ENCODE measurements around the gene B4GALNT2.
A peak's percentile ranks its signal among the peaks of the same experiment; 100 is the strongest.
"Not testable (repeated sequence)": the region's sequence is repeated elsewhere in the genome, so short reads cannot be mapped to it uniquely, and the experiment has no call there.

Gene B4GALNT2

GRCh38 chr17:49183801-49184200 is 51.2 kb downstream of the B4GALNT2 start:
- Mint-ChIP-seq H3K36me3 (ENCODE audit: low read depth) (peaks cover 9% of the 10 kb centered on the region), H3K27ac (no peak overlapping the region), H3K4me1 (ENCODE audit: low read depth) (no peaks in the 10 kb centered on the region)

GRCh38 chr17:49184522-49184921 is 52.0 kb downstream of the B4GALNT2 start:
- H3K27me3 Mint-ChIP-seq; H3K4me1 Mint-ChIP-seq (ENCODE audit: low read depth); H3K27ac Mint-ChIP-seq; H3K36me3 Mint-ChIP-seq (ENCODE audit: low read depth); H3K4me3 Mint-ChIP-seq; H3K9me3 Mint-ChIP-seq: not testable (repeated sequence)

More at GRCh38 chr17:49183801-49184200, 51.2 kb downstream of the B4GALNT2 start:
- no peaks in the 10 kb centered on the region for H3K27me3 Mint-ChIP-seq
- H3K9me3 Mint-ChIP-seq, result no peaks in the 10 kb centered on the region
- H3K4me3 Mint-ChIP-seq, result no peak overlapping the region

GRCh38 chr17:49185381-49185780 is 52.8 kb downstream of the B4GALNT2 start:
- not testable (repeated sequence) for H3K4me3 Mint-ChIP-seq; H3K36me3 Mint-ChIP-seq (ENCODE audit: low read depth); H3K4me1 Mint-ChIP-seq (ENCODE audit: low read depth); H3K27me3 Mint-ChIP-seq; H3K9me3 Mint-ChIP-seq; H3K27ac Mint-ChIP-seq

- Mint-ChIP-seq H3K27me3 (no peaks in the 10 kb centered on the region), H3K9me3 (no peaks in the 10 kb centered on the region), H3K4me3 (no peak overlapping the region), H3K4me1 (ENCODE audit: low read depth) (peaks cover 17% of the 10 kb centered on the region), H3K36me3 (ENCODE audit: low read depth) (peaks cover 9% of the 10 kb centered on the region), H3K27ac (no peak overlapping the region)
These were observed 54.7 kb downstream of the B4GALNT2 start for GRCh38 chr17:49187301-49187700.

- Mint-ChIP-seq H3K9me3 (no peaks in the 10 kb centered on the region), H3K27me3 (no peaks in the 10 kb centered on the region), H3K4me3 (peak overlapping the region; percentile 61), H3K27ac (peak overlapping the region; percentile 40), H3K36me3 (ENCODE audit: low read depth) (peaks cover 4% of the 10 kb centered on the region), H3K4me1 (ENCODE audit: low read depth) (peaks cover 50% of the 10 kb centered on the region)
These were observed 58.4 kb downstream of the B4GALNT2 start for GRCh38 chr17:49190932-49191331.

- peak overlapping the region; percentile 98 for H3K27ac Mint-ChIP-seq
- H3K9me3 Mint-ChIP-seq, result no peaks in the 10 kb centered on the region
- peaks cover 54% of the 10 kb centered on the region for H3K4me1 Mint-ChIP-seq (ENCODE audit: low read depth)
- H3K4me3 Mint-ChIP-seq, result peak overlapping the region; percentile 87
- H3K36me3 Mint-ChIP-seq (ENCODE audit: low read depth), result no peaks in the 10 kb centered on the region
- H3K27me3 Mint-ChIP-seq, result no peaks in the 10 kb centered on the region
These were observed 58.9 kb downstream of the B4GALNT2 start for GRCh38 chr17:49191409-49191916.

GRCh38 chr17:49191917-49192741 is 59.6 kb downstream of the B4GALNT2 start:
- Mint-ChIP-seq H3K27ac (peak overlapping the region; percentile 98), H3K9me3 (no peaks in the 10 kb centered on the region), H3K36me3 (ENCODE audit: low read depth) (no peaks in the 10 kb centered on the region), H3K4me3 (peak overlapping the region; percentile 87), H3K4me1 (ENCODE audit: low read depth) (peaks cover 56% of the 10 kb centered on the region), H3K27me3 (no peaks in the 10 kb centered on the region)

- Mint-ChIP-seq H3K9me3 (no peaks in the 10 kb centered on the region), H3K36me3 (ENCODE audit: low read depth) (no peaks in the 10 kb centered on the region), H3K4me3 (peak overlapping the region; percentile 87), H3K27ac (peak overlapping the region; percentile 98), H3K27me3 (no peaks in the 10 kb centered on the region), H3K4me1 (ENCODE audit: low read depth) (peaks cover 56% of the 10 kb centered on the region)
These were observed 61.1 kb downstream of the B4GALNT2 start for GRCh38 chr17:49193513-49194296.

GRCh38 chr17:49194297-49194607 is 61.7 kb downstream of the B4GALNT2 start:
- Mint-ChIP-seq H3K9me3 (no peaks in the 10 kb centered on the region), H3K27ac (no peak overlapping the region)

GRCh38 chr17:49195751-49196150 is 63.2 kb downstream of the B4GALNT2 start:
- H3K9me3 Mint-ChIP-seq, result no peaks in the 10 kb centered on the region
- no peak overlapping the region for H3K4me3 Mint-ChIP-seq
- H3K27me3 Mint-ChIP-seq, result no peaks in the 10 kb centered on the region
- no peak overlapping the region for H3K27ac Mint-ChIP-seq
- peaks cover 52% of the 10 kb centered on the region for H3K4me1 Mint-ChIP-seq (ENCODE audit: low read depth)
- H3K36me3 Mint-ChIP-seq (ENCODE audit: low read depth), result no peaks in the 10 kb centered on the region

More at GRCh38 chr17:49194297-49194607, 61.7 kb downstream of the B4GALNT2 start:
- H3K36me3 Mint-ChIP-seq (ENCODE audit: low read depth), result no peaks in the 10 kb centered on the region
- H3K4me1 Mint-ChIP-seq (ENCODE audit: low read depth), result peaks cover 56% of the 10 kb centered on the region
- peak overlapping the region; percentile 87 for H3K4me3 Mint-ChIP-seq
- H3K27me3 Mint-ChIP-seq, result no peaks in the 10 kb centered on the region

- peaks cover 47% of the 10 kb centered on the region for H3K4me1 Mint-ChIP-seq (ENCODE audit: low read depth)
- H3K27ac Mint-ChIP-seq, result no peak overlapping the region
- H3K36me3 Mint-ChIP-seq (ENCODE audit: low read depth), result no peaks in the 10 kb centered on the region
- H3K9me3 Mint-ChIP-seq, result no peaks in the 10 kb centered on the region
- no peak overlapping the region for H3K4me3 Mint-ChIP-seq
- H3K27me3 Mint-ChIP-seq, result no peaks in the 10 kb centered on the region
These were observed 64.0 kb downstream of the B4GALNT2 start for GRCh38 chr17:49196520-49196919.

GRCh38 chr17:49197346-49197998 is 64.9 kb downstream of the B4GALNT2 start:
- no peaks in the 10 kb centered on the region for H3K27me3 Mint-ChIP-seq
- H3K4me3 Mint-ChIP-seq, result no peak overlapping the region
- H3K4me1 Mint-ChIP-seq (ENCODE audit: low read depth), result peaks cover 37% of the 10 kb centered on the region
- no peaks in the 10 kb centered on the region for H3K9me3 Mint-ChIP-seq
- H3K27ac Mint-ChIP-seq, result no peak overlapping the region
- H3K36me3 Mint-ChIP-seq (ENCODE audit: low read depth), result no peaks in the 10 kb centered on the region

- H3K4me1 Mint-ChIP-seq (ENCODE audit: low read depth), result peaks cover 30% of the 10 kb centered on the region
- H3K27ac Mint-ChIP-seq, result no peak overlapping the region
- H3K36me3 Mint-ChIP-seq (ENCODE audit: low read depth), result no peaks in the 10 kb centered on the region
- H3K27me3 Mint-ChIP-seq, result no peaks in the 10 kb centered on the region
- H3K9me3 Mint-ChIP-seq, result no peaks in the 10 kb centered on the region
- H3K4me3 Mint-ChIP-seq, result no peak overlapping the region
These were observed 65.6 kb downstream of the B4GALNT2 start for GRCh38 chr17:49198211-49198610.

- no peak overlapping the region for H3K27ac Mint-ChIP-seq
- H3K27me3 Mint-ChIP-seq, result no peaks in the 10 kb centered on the region
- no peaks in the 10 kb centered on the region for H3K9me3 Mint-ChIP-seq
- H3K4me1 Mint-ChIP-seq (ENCODE audit: low read depth), result peaks cover 10% of the 10 kb centered on the region
- no peaks in the 10 kb centered on the region for H3K36me3 Mint-ChIP-seq (ENCODE audit: low read depth)
- no peak overlapping the region for H3K4me3 Mint-ChIP-seq
These were observed 68.0 kb downstream of the B4GALNT2 start for GRCh38 chr17:49200423-49201083.

Data from stimulated activated naive CD8-positive, alpha-beta T cell treated with anti-CD3 and anti-CD28 coated beads, Interleukin-15, Interleukin-2, amounts not matched to agents 100 ng/mL and 50 ng/mL, for 24 hours (primary cell).